H9 (cell line): ENCODE data around the gene BYSL. TPM values are rescaled to one million over a fixed set of nuclear protein-coding genes. Genes with fewer than 3 reads are reported as not detected.

Source experiments
- DNase-seq: peaks from one replicate; pipeline ENCODE4 v3.0.0-alpha.2; 2017
- H2AFZ ChIP-seq: one replicate; pipeline ENCODE4 v1.6.1; 2013; ENCODE audit warnings: mild to moderate bottlenecking, low read length, control low read depth, moderate library complexity
- H2AK5ac ChIP-seq: 2 replicates; pipeline ENCODE4 v1.6.1; 2013; ENCODE audit warnings: low read length, control low read depth, mixed read lengths; ENCODE audit not compliant: insufficient read length
- H2BK120ac ChIP-seq: one replicate; pipeline ENCODE4 v1.6.1; 2013; ENCODE audit warnings: low read depth, mild to moderate bottlenecking, low read length, control low read depth, inconsistent platforms; ENCODE audit not compliant: poor library complexity, severe bottlenecking
- H2BK12ac ChIP-seq: 2 replicates; pipeline ENCODE4 v1.6.1; 2013; ENCODE audit warnings: low read length, control low read depth, mixed read lengths, low read depth; ENCODE audit not compliant: insufficient read length
- H2BK15ac ChIP-seq: 2 replicates; pipeline ENCODE4 v1.6.1; 2013; ENCODE audit warnings: low read depth, low read length, control low read depth
- H2BK20ac ChIP-seq: one replicate; pipeline ENCODE4 v1.6.1; 2013; ENCODE audit warnings: low read depth, mild to moderate bottlenecking, low read length, control low read depth, inconsistent platforms; ENCODE audit not compliant: poor library complexity, severe bottlenecking
- H2BK5ac ChIP-seq: 2 replicates; pipeline ENCODE4 v1.6.1; 2013; ENCODE audit warnings: low read length, control low read depth, mixed read lengths; ENCODE audit not compliant: insufficient read length
- H3K14ac ChIP-seq: 2 replicates; pipeline ENCODE4 v1.6.1; 2013; ENCODE audit warnings: low read length, control low read depth; ENCODE audit not compliant: insufficient read depth
- H3K18ac ChIP-seq: 2 replicates; pipeline ENCODE4 v1.6.1; 2013; ENCODE audit warnings: low read depth, mild to moderate bottlenecking, mixed read lengths, low read length, control low read depth; ENCODE audit not compliant: insufficient read length
- H3K23ac ChIP-seq: 2 replicates; pipeline ENCODE4 v1.6.1; 2013; ENCODE audit warnings: low read length, control low read depth, mixed read lengths, low read depth; ENCODE audit not compliant: insufficient read length
- H3K23me2 ChIP-seq: 2 replicates; pipeline ENCODE4 v1.6.1; 2013; ENCODE audit warnings: low read depth, mild to moderate bottlenecking, mixed read lengths, low read length, control low read depth; ENCODE audit not compliant: insufficient read length, poor library complexity, severe bottlenecking
- H3K27ac ChIP-seq: 2 replicates; pipeline ENCODE4 v1.5.1; 2013; ENCODE audit warnings: low read length, control low read depth, mixed read lengths, low read depth; ENCODE audit not compliant: insufficient read length
- H3K27me3 ChIP-seq: 2 replicates; pipeline ENCODE4 v1.6.1; 2013; ENCODE audit warnings: low read length, control low read depth, inconsistent platforms; ENCODE audit not compliant: insufficient read depth
- H3K4ac ChIP-seq: 2 replicates; pipeline ENCODE4 v1.6.1; 2013; ENCODE audit warnings: low read depth, mild to moderate bottlenecking, control low read depth, inconsistent platforms, low read length, moderate library complexity
- H3K4me1 ChIP-seq: 2 replicates; pipeline ENCODE4 v1.6.1; 2013; ENCODE audit warnings: low read length, control low read depth, inconsistent platforms; ENCODE audit not compliant: insufficient read depth
- H3K4me2 ChIP-seq: 2 replicates; pipeline ENCODE4 v1.6.1; 2013; ENCODE audit warnings: low read length, control low read depth, mixed read lengths; ENCODE audit not compliant: insufficient read length, insufficient read depth
- H3K56ac ChIP-seq: 2 replicates; pipeline ENCODE4 v1.6.1; 2013; ENCODE audit warnings: low read depth, mild to moderate bottlenecking, mixed read lengths, low read length, control low read depth; ENCODE audit not compliant: insufficient read length
- H3K79me1 ChIP-seq: 2 replicates; pipeline ENCODE4 v1.6.1; 2013; ENCODE audit warnings: low read depth, mild to moderate bottlenecking, moderate library complexity, low read length, control low read depth, inconsistent platforms; ENCODE audit not compliant: insufficient read depth, poor library complexity, severe bottlenecking
- H3K79me2 ChIP-seq: 2 replicates; pipeline ENCODE4 v1.6.1; 2013; ENCODE audit warnings: low read length, control low read depth, inconsistent platforms; ENCODE audit not compliant: insufficient read depth
- H3K9ac ChIP-seq: 2 replicates; pipeline ENCODE4 v1.6.1; 2013; ENCODE audit warnings: low read length, control low read depth, mixed read lengths; ENCODE audit not compliant: insufficient read length; ENCODE audit errors: extremely low read depth
- H3K9me3 ChIP-seq: one replicate; pipeline ENCODE4 v1.6.1; 2013; ENCODE audit warnings: low read depth, low read length, inconsistent platforms; ENCODE audit not compliant: control insufficient read depth
- H3T11ph ChIP-seq: one replicate; pipeline ENCODE4 v1.6.1; 2013; ENCODE audit warnings: mild to moderate bottlenecking, low read length, control low read depth, inconsistent platforms
- H4K20me1 ChIP-seq: one replicate; pipeline ENCODE4 v1.6.1; 2013; ENCODE audit not compliant: control insufficient read depth, insufficient read length, insufficient read depth
- H4K5ac ChIP-seq: 2 replicates; pipeline ENCODE4 v1.6.1; 2013; ENCODE audit warnings: low read depth, mild to moderate bottlenecking, mixed read lengths, low read length, control low read depth; ENCODE audit not compliant: insufficient read length
- H4K8ac ChIP-seq: replicated peaks from 2 replicates; pipeline ENCODE4 v1.6.1; 2013; ENCODE audit warnings: low read length, control low read depth, mixed read lengths, low read depth; ENCODE audit not compliant: insufficient read length
- H4K91ac ChIP-seq: 2 replicates; pipeline ENCODE4 v1.6.1; 2013; ENCODE audit warnings: low read depth, mild to moderate bottlenecking, moderate library complexity, mixed read lengths, low read length, control low read depth; ENCODE audit not compliant: insufficient read length
- H3K27ac Mint-ChIP-seq, 3 experiments: 2 replicates in 2 of 3; 3 replicates in 1 of 3; pipeline ENCODE4 v1.8.0; 2020 to 2021; ENCODE audit warnings: mixed read lengths in 3 of 3, mild to moderate bottlenecking in 1 of 3, moderate library complexity in 1 of 3
- H3K27me3 Mint-ChIP-seq: 2 replicates; pipeline ENCODE4 v1.8.0; 2021; ENCODE audit warnings: low read depth, mild to moderate bottlenecking, moderate library complexity, mixed read lengths
- H3K36me3 Mint-ChIP-seq, 3 experiments: 2 replicates in 2 of 3; 3 replicates in 1 of 3; pipeline ENCODE4 v1.8.0; 2020 to 2021; ENCODE audit warnings: low read depth in 3 of 3, mixed read lengths in 3 of 3; ENCODE audit not compliant: insufficient read depth in 1 of 3
- H3K4me1 Mint-ChIP-seq, 2 experiments: 2 replicates each; pipeline ENCODE4 v1.8.0; 2020; ENCODE audit warnings: mixed read lengths in 2 of 2
- H3K4me3 Mint-ChIP-seq, 2 experiments: 2 replicates in 1 of 2; 3 replicates in 1 of 2; pipeline ENCODE4 v1.8.0; 2020 to 2021; ENCODE audit warnings: mild to moderate bottlenecking in 2 of 2, mixed read lengths in 2 of 2, moderate library complexity in 1 of 2
- H3K9me3 Mint-ChIP-seq, 2 experiments: 2 replicates in 1 of 2; 3 replicates in 1 of 2; pipeline ENCODE4 v1.8.0; 2020; ENCODE audit warnings: mild to moderate bottlenecking in 2 of 2, mixed read lengths in 2 of 2, moderate library complexity in 1 of 2
- CTCF ChIP-seq: fragments of 200-600 bp; sonication (generic); conservative IDR thresholded peaks from 3 replicates; pipeline ENCODE4 v1.8.0; 2021; ENCODE audit warnings: antibody characterized with exemption, mild to moderate bottlenecking
- WGBS: extraction: QIAGEN DNeasy Blood & Tissue Kit; methylation state at CpG from one replicate; pipeline ENCODE4 v1.1.7; 2013; ENCODE audit warnings: missing lambda C conversion rate, low lambda C conversion rate, mixed read lengths; ENCODE audit not compliant: insufficient read length; ENCODE audit errors: extremely low coverage; 5-methylcytosine and 5-hydroxymethylcytosine counted together
- total RNA-seq: library from RNA; stranded (reverse); gene quantifications from 2 replicates; pipeline ENCODE4 v1.2.1, GENCODE V29; 2021

BYSL gene
- total RNA-seq, 1 experiment from 2014 or later: 71.1 TPM

GRCh38 chr6:41909727-41910126, 11.6 kb upstream of the BYSL start:
- Mint-ChIP-seq H3K4me1 (no peaks in the 10 kb centered on the region), H3K27ac (no peak overlapping the region)
- no peak overlapping the region for H2BK12ac ChIP-seq

More at GRCh38 chr6:41909727-41910126, 11.6 kb upstream of the BYSL start:
- no peak overlapping the region for H3K27ac ChIP-seq
- no peak overlapping the region for H3K4me2 ChIP-seq
- Mint-ChIP-seq H3K36me3 (peaks cover 16 to 70% (median 53%) of the 10 kb centered on the region in 3 experiments), H3K4me3 (no peak overlapping the region), H3K9me3 (no peaks in the 10 kb centered on the region), H3K27me3 (no peaks in the 10 kb centered on the region)
- H3K9ac ChIP-seq: no peak overlapping the region
- H3K79me1 ChIP-seq: peaks cover 2% of the 10 kb centered on the region
- no peak overlapping the region for H4K8ac ChIP-seq
- no peak overlapping the region for H4K5ac ChIP-seq
- H3T11ph ChIP-seq: no peak overlapping the region
- H2AK5ac ChIP-seq: no peak overlapping the region
- no peak overlapping the region for H2BK120ac ChIP-seq
- H3K23me2 ChIP-seq: no peaks in the 10 kb centered on the region
- H3K4me1 ChIP-seq: no peaks in the 10 kb centered on the region
- no peaks in the 10 kb centered on the region for H3K79me2 ChIP-seq
- no peak overlapping the region for H3K56ac ChIP-seq
- no peak for TF ChIP-seq CTCF
- H4K20me1 ChIP-seq: no peaks in the 10 kb centered on the region
- H2BK20ac ChIP-seq: no peak overlapping the region
- H3K9me3 ChIP-seq: no peaks in the 10 kb centered on the region
- H3K14ac ChIP-seq: no peak overlapping the region
- H4K91ac ChIP-seq: no peak overlapping the region
- no peak overlapping the region for H2BK15ac ChIP-seq
- no peak overlapping the region for H3K4ac ChIP-seq
- no peaks in the 10 kb centered on the region for H3K27me3 ChIP-seq
- no peak overlapping the region for H2AFZ ChIP-seq
- no CpG with 5 or more reads among the region's 1 CpG for WGBS
- no peak overlapping the region for H3K23ac ChIP-seq
- DNase-seq: no peak
- no peak overlapping the region for H2BK5ac ChIP-seq
- no peak overlapping the region for H3K18ac ChIP-seq
